Suprapubic skin (tissue), 4 donors: ENCODE results near the gene CTSA. TPM values are rescaled to one million over a fixed set of nuclear protein-coding genes. Genes with fewer than 3 reads are reported as not detected.
"Not testable (repeated sequence)": the region's sequence is repeated elsewhere in the genome, so short reads cannot be mapped to it uniquely, and the experiment has no call there.

Experiments used
- DNase-seq, 2 donors: peaks; one replicate each; pipeline ENCODE4 v3.0.0-alpha.2; 2019; ENCODE audit warnings: low spot score in 2 of 2
- H3K27ac ChIP-seq: fragments of 200-600 bp; sonication (generic); one replicate; pipeline ENCODE4 v1.5.1; 2019
- H3K27me3 ChIP-seq: fragments of 200-600 bp; sonication (generic); one replicate; pipeline ENCODE4 v1.5.1; 2019
- H3K36me3 ChIP-seq: fragments of 200-600 bp; sonication (generic); one replicate; pipeline ENCODE4 v1.5.1; 2019
- H3K4me1 ChIP-seq: fragments of 200-600 bp; sonication (generic); one replicate; pipeline ENCODE4 v1.5.1; 2019
- H3K4me3 ChIP-seq: fragments of 200-600 bp; sonication (generic); one replicate; pipeline ENCODE4 v1.5.1; 2019; ENCODE audit warnings: mild to moderate bottlenecking
- H3K9me3 ChIP-seq: fragments of 200-600 bp; sonication (generic); one replicate; pipeline ENCODE4 v1.5.1; 2019
- EP300 ChIP-seq: sonication (generic); formaldehyde crosslinking; IDR thresholded peaks from one replicate; pipeline ENCODE4 v1.6.1; 2017; ENCODE audit warnings: antibody characterized with exemption
- POLR2A ChIP-seq, 2 donors: fragments of 450-650 bp; IDR thresholded peaks; one replicate each; pipeline ENCODE4 v1.6.1; 2017; ENCODE audit warnings: antibody characterized with exemption in 2 of 2, mild to moderate bottlenecking in 2 of 2, moderate library complexity in 2 of 2
- POLR2AphosphoS5 ChIP-seq, 3 donors: sonication (generic); formaldehyde crosslinking; IDR thresholded peaks; one replicate each; pipeline ENCODE4 v1.6.1; 2017; ENCODE audit warnings: antibody characterized with exemption in 3 of 3
- WGBS: methylation state at CpG from one replicate; pipeline ENCODE4 v1.1.5; 2018; 5-methylcytosine and 5-hydroxymethylcytosine counted together
- total RNA-seq, 4 donors: library from RNA; depleted of rRNA; stranded (reverse); fragments of >200 nt; gene quantifications; one replicate each; pipeline ENCODE4 v1.1.0, GENCODE V29; 2016
- TF ChIP-seq, protein P1 (sequence below), 2 donors: fragments of 200-600 bp in 1 of 2; fragments of 450-650 bp in 1 of 2; sonication (generic) in 1 of 2; IDR thresholded peaks; one replicate each; pipeline ENCODE4 v1.5.1; 2016 to 2019; ENCODE audit warnings: antibody characterized with exemption in 2 of 2, mild to moderate bottlenecking in 1 of 2, moderate library complexity in 1 of 2

Gene CTSA
- total RNA-seq, 4 donors from 2014 or later: 95.5 to 133 (median 120) TPM

DNA sequence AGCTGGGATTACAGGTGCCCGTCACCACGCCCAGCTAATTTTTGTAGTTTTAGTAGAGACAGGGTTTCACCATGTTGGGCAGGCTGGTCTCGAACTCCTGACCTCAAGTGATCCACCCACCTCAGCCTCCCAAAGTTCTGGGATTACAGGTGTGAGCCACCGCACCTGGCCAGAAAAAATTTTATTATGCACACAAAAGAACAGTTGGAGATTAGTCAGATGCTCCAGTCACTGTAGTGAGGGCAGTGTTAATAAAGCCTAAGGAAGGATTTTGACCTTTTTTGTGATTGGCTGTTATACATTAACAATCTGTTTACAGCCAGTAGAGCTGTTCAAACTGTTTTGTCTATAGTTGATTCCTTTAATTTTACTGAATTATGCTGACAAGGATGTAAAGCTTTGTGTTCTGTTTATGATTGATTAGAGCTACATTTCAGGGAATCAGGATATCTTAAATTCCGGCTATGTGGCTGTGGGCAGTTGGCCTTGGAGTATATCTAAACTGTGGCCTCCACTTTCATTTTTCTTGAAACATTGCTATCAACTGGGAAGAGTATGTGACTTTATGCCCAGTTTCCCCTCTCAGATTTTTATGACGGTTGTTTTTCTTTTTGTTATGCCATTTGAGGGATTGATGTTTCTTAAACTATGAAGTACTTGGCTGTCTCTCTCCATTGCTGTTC, 23.9 kb upstream of the CTSA start:
- no peak overlapping the region for H3K27ac ChIP-seq
- no peaks in the 10 kb centered on the region for H3K9me3 ChIP-seq
- H3K36me3 ChIP-seq: no peaks in the 10 kb centered on the region
- H3K27me3 ChIP-seq: no peaks in the 10 kb centered on the region
- WGBS: 86% methylated on average over 6 of the region's 6 CpGs
- TF ChIP-seq EP300: no peak
- no peaks in the 10 kb centered on the region for H3K4me1 ChIP-seq
- H3K4me3 ChIP-seq: no peak overlapping the region
- no peak for DNase-seq

DNA sequence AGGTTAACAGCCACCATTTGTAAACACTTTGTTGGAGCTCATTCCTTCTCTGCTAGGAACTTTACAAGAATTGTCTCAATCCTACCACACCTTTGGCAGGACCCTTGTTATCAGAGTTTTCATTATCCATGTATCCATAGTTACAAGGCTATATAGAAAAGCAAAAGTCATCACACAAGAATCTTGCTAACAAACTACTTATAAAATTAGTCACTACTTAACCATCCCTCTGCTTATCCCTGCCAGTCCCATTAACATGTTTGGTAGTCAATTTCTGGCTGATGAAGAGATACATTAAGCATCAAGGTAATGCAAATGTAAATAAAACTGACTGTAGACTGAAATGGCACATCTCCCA, 23.3 kb upstream of the CTSA start:
- Histone ChIP-seq H3K27me3 (no peaks in the 10 kb centered on the region), H3K27ac (no peak overlapping the region), H3K9me3 (no peaks in the 10 kb centered on the region), H3K4me1 (no peaks in the 10 kb centered on the region), H3K4me3 (no peak overlapping the region), H3K36me3 (no peaks in the 10 kb centered on the region)
- DNase-seq: no peak
- TF ChIP-seq EP300: no peak
- TF ChIP-seq POLR2AphosphoS5 (IDR thresholded peaks at IDR 0.05): no peak
- TF ChIP-seq, protein P1, sequence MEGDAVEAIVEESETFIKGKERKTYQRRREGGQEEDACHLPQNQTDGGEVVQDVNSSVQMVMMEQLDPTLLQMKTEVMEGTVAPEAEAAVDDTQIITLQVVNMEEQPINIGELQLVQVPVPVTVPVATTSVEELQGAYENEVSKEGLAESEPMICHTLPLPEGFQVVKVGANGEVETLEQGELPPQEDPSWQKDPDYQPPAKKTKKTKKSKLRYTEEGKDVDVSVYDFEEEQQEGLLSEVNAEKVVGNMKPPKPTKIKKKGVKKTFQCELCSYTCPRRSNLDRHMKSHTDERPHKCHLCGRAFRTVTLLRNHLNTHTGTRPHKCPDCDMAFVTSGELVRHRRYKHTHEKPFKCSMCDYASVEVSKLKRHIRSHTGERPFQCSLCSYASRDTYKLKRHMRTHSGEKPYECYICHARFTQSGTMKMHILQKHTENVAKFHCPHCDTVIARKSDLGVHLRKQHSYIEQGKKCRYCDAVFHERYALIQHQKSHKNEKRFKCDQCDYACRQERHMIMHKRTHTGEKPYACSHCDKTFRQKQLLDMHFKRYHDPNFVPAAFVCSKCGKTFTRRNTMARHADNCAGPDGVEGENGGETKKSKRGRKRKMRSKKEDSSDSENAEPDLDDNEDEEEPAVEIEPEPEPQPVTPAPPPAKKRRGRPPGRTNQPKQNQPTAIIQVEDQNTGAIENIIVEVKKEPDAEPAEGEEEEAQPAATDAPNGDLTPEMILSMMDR (IDR thresholded peaks at IDR 0.05): no peak
- TF ChIP-seq POLR2A (IDR thresholded peaks at IDR 0.05): no peak

DNA sequence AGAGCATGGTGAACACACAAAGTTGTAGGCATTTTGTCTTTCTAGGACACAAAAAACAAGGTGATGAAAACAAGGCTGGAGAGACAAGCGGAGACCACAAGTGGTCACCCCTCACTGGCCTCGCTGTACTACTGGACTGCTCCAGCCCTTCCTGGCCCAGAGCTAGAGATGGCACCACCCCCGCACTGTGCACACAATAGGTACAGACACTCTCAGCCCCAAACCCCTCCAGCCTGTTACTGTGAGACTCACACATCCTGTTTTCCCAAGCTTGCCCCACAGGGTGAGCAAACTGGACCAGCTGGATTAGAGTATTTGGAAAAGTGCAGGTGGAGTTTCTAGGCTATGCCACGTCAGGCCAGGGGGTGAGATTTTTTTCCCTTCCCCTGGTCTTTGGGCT, 18.5 kb upstream of the CTSA start:
- TF ChIP-seq POLR2AphosphoS5 (IDR thresholded peaks at IDR 0.05) (no peak), POLR2A (IDR thresholded peaks at IDR 0.05) (no peak), EP300 (no peak)
- TF ChIP-seq, protein P1 (IDR thresholded peaks at IDR 0.05): no peak
- Histone ChIP-seq H3K27ac (no peak overlapping the region), H3K36me3 (peaks cover 4% of the 10 kb centered on the region), H3K27me3 (no peaks in the 10 kb centered on the region), H3K4me1 (peaks cover 2% of the 10 kb centered on the region), H3K9me3 (no peaks in the 10 kb centered on the region), H3K4me3 (no peak overlapping the region)
- 92% methylated on average over 3 of the region's 4 CpGs for WGBS
- no peak for DNase-seq

DNA sequence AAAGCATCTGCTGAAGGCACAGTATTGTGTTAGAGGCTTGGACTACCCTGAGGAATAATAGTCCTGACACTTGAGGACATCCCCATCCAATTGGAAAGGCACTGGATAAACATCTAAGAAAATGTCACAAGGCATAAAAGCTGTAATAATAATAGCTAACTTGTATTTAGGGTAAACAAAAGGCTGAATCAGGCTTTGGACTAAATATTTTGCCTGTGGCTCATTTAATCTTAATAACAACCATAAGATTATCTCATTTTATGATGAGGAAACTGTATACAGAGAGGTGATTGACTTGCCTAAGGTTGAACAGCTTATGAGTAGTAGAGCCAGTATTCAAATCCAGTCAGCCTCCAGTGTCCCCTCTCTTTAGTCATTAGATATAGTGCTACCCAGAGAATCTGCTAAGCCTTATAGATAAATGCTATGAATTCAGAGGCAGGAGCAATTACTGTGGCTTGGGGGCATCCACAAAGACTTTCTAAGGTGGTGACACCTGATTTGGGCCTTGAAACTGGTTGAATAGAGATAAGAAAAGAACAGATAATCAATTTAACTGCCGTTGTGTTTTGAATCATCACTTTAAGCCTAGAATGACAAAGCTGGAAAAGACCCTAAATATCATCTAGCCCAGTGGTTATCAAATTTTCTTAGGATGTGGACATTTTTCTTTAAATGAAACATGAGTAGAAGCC, 17.6 kb upstream of the CTSA start:
- WGBS: 75% methylated on average over 1 of the region's 1 CpG
- Histone ChIP-seq H3K27me3 (no peaks in the 10 kb centered on the region), H3K4me1 (peaks cover 2% of the 10 kb centered on the region), H3K9me3 (no peaks in the 10 kb centered on the region), H3K4me3 (no peak overlapping the region), H3K27ac (peak overlapping the region; percentile 10), H3K36me3 (peaks cover 13% of the 10 kb centered on the region)
- DNase-seq: no peak
- TF ChIP-seq, protein P1 (IDR thresholded peaks at IDR 0.05): no peak
- no peak for TF ChIP-seq POLR2AphosphoS5 (IDR thresholded peaks at IDR 0.05)
- TF ChIP-seq POLR2A (IDR thresholded peaks at IDR 0.05): no peak
- TF ChIP-seq EP300: no peak

DNA sequence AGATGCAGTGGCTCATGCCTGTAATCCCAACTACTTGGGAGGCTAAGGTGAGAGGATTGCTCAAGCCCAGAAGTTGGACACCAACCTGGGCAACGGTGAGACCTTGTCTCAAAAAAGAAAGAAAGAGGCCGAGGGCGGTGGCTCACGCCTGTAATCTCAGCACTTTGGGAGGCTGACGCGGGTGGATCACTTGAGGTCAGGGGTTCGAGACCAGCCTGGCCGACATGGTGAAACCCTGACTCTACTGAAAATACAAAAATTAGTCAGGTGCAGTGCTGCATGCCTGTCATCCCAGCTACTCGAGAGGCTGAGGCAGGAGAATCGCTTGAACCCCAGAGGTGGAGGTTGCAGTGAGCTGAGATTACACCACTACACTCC, 17.0 kb upstream of the CTSA start:
- H3K27me3 ChIP-seq, H3K27ac ChIP-seq, DNase-seq, H3K9me3 ChIP-seq, H3K4me3 ChIP-seq, H3K4me1 ChIP-seq: not testable (repeated sequence)
- H3K36me3 ChIP-seq: peaks cover 16% of the 10 kb centered on the region
- 93% methylated on average over 10 of the region's 10 CpGs for WGBS

DNA sequence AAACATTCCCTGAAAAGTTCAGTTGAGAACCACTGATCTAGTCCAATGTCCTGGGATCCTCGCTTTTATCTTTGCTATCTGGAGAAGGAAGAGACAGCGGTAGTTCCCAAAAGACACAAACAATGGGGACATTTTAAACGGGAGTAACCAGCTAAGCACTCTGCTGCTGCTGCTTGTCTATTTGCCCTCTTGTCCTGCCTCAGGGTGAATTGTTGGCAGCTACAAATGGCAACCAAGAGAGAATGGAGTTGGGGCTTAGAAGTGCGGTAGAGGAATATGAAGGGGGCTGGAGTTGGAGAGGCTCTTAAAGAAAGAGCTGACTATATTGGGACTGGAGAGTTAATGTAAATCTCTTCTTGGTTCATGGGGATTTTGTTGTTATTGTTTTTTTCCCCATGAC, 16.6 kb upstream of the CTSA start:
- Histone ChIP-seq H3K36me3 (peaks cover 16% of the 10 kb centered on the region), H3K27ac (no peak overlapping the region), H3K9me3 (no peaks in the 10 kb centered on the region), H3K4me3 (no peak overlapping the region), H3K4me1 (peaks cover 5% of the 10 kb centered on the region), H3K27me3 (no peaks in the 10 kb centered on the region)
- no peak for TF ChIP-seq POLR2AphosphoS5 (IDR thresholded peaks at IDR 0.05)
- no peak for TF ChIP-seq EP300
- TF ChIP-seq POLR2A (IDR thresholded peaks at IDR 0.05): no peak
- WGBS: 64% methylated on average over 4 of the region's 4 CpGs
- DNase-seq: no peak
